GM19099 (cell line): ENCODE measurements around the gene CEMIP.

ENCODE experiments used
- POLR2A ChIP-seq: IDR thresholded peaks from 3 replicates; pipeline ENCODE4 v1.6.1; 2011; ENCODE audit warnings: low read depth; ENCODE audit not compliant: insufficient read length; ENCODE audit errors: extremely low read depth

The CEMIP gene

DNA sequence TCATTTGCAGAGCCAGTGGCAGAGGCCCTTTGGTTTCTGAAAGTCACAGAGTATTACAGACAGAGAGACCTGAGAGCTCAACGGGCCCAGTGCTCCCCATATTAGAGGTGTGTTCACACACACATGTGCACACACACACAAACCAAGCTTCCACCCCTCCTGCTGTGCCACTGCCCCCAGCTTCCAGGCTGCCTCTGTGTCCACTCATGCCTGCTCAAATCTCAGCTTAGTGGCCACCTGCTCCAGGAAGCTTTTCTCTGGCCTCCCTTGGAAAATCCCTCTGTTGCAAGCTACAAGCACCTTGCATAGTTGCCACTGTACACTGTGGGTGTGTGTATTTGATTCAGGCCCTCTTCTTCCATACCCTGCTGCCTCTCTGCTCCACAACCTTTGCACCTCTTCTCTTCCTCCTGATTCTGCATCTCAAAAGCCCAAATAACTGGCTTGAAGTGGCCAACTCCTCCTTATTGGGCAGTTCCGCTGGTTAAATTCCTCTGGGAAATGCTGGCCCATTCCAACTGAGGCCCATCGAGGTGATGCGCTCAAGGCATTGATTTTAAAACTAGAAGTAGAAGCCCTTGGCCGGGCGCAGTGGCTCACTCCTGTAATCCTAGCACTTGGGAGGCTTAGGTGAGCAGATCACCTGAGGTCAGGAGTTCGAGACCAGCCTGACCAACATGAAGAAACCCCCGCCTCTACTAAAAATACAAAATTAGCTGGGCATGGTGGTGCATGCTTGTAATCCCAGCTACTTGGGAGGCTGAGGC is 187.4 kb downstream of the CEMIP start:
- TF ChIP-seq POLR2A: no peak

DNA sequence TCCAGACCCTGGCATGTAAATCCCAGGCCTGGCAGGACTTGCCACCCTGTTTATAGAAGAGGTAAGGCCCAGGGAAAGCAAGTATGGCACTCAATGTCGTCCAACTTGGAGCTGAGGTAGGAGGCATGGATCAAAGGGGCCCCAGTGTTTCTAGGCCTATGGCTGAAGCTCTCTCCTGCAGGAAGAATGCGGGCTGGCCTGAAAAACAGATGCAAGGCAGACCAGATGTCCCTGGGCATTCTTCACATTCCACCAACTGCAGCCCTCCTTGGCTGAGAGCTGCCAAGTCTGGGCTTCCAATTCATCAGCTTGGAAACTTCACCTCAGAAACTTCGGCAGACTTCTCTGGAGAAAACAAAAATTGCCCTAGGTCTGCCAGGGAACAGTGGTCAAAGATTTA is 188.3 kb downstream of the CEMIP start:
- TF ChIP-seq POLR2A: no peak

DNA sequence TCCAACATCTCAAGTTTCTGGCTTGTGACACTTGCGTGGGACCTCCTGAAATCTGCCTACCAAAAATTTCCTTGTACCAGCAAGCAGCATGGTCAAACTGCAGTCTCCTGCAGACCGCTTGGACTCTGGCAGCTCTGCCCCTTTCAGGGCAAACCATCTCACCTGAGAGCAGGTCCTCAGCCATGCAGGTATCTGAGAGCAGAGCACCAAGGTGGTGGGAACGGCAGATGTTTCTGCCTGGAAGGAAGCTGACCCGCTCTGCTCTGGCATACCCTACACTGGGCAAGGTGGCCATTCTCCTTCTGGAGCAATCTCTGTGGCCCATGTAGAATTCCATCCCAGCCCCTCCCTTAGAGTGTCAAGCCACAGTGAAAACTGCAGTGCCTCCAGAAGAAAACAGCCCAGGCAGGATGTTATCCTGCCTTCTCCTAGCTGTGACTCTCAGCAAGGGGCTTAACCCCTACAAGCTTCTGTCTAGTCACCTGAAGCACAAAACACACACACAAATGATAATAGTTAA is 188.9 kb downstream of the CEMIP start:
- no peak for TF ChIP-seq POLR2A

- TF ChIP-seq POLR2A: no peak
Observed at GRCh38 chr15:80969316-80969715, 190.1 kb downstream of the CEMIP start.

DNA sequence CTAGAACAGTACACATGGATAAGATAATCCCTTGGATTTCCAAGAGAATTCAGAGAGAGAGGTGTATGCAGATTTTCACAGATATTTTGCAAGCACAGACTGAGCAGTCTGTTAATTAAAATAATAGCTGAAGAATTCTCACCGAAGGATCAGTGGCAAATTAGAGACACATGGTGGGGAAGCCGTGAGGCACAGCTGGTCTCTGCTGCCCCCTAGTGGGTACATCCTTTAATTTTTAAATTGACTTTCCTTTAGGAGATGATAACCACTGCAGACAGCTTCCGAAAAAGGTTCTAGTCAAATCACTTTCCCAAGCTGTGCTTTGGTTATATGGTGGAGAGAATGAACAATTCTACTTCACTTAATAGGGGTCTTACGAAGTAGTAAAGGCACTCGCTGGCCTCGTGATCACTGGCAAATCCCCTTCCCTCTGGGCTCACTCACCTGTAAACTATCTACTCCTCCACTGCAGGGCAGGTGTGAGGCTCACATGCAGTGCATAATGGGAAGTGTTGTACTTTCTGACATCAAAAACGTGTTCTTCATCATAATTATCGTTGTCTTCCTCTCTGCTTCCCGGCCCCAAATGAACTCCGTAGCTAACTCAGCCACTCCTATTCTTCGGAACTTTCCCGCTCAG is 191.0 kb downstream of the CEMIP start:
- no peak for TF ChIP-seq POLR2A

DNA sequence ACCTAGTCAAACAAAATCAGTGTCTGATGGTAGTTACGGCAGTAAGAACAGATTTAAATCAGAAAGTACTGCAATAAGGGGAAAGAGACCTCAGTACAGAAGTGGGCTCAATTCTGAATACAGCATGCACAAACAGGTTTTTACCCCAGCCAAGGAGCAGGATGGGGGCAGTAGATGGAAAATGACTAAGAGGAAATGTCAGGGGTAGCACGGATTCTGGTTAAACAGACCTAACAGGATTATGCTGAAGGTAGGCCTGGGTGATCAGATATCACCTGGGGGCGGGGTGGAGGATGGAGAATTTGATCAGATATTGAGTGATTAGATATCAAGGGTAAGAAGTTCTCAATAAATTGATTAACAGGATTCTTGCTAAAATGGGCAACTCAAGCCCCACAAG is 191.5 kb downstream of the CEMIP start:
- TF ChIP-seq POLR2A: no peak

DNA sequence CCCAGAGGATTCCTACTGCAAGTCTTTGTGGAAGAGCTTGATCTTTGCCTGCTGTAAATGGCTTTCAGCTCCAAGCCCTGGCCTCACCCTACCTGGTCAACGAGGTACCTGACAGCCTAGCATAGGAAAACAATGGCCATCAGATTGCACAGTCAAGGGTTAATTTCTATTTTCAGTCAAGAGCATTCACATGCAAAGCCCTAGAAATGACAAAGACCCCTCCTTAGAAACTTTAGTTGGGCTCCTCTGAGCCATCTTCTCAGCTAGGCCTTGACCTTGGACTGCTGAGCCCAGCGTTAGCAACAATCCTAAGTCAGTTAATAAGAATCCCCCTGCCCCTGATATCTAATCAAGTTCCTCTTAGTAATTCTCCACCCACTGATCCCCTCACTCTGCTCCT is 192.0 kb downstream of the CEMIP start:
- TF ChIP-seq POLR2A: no peak

- TF ChIP-seq POLR2A: no peak
Observed at GRCh38 chr15:80972276-80972675, 193.1 kb downstream of the CEMIP start.

- TF ChIP-seq POLR2A: no peak
Observed at GRCh38 chr15:80974914-80975313, 195.7 kb downstream of the CEMIP start.

- TF ChIP-seq POLR2A: no peak
Observed at GRCh38 chr15:80976851-80977250, 197.7 kb downstream of the CEMIP start.

DNA sequence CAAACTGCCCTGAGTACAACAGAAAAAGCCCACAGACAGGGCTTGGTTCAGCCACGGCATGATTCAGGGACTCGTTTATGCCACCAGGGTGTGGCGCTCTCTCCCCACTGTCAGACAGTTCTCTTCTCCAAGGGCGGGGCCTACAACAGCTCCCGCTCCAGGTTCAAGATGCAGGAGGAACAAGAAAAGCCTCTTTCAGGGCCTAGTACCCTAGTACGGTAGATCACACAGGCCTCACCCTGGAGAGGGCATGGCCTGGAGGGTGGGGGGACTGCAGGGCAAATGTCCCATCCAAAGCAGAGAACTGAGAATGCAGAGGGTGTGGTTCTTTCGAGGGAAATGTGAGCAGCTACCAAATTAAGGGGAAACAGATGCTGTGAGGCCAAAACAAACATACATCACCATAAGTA is 198.5 kb downstream of the CEMIP start:
- TF ChIP-seq POLR2A: no peak

DNA sequence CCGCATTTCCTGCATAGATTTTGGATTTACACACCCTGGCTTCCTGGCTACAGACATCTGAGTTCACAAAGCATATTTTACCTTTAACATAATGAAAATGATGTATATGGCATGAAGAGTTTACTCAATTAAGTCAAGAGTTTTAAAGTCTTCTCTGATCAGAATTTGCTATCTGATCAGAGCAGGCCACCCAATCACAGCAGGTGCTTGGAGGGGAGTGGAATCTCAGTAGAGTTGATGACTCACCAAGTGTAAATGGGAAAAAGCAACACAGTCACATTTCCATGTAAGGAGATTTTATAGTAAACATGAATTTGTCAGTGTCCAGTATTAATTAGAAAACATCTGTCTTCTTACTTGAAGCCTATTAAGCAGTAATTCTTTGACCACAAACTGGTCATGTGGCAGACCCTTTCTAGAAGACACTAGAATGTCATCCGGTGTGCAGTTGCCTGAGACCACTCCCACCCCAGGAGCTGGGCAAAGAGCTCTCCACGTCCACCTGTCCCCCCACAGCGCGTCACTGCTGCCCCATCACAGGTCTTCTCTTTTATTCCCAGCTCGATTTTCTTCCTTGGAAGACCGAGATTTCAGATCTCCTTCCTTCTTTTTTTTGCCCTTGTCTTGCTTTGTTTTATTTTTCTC is 199.6 kb downstream of the CEMIP start:
- no peak for TF ChIP-seq POLR2A

DNA sequence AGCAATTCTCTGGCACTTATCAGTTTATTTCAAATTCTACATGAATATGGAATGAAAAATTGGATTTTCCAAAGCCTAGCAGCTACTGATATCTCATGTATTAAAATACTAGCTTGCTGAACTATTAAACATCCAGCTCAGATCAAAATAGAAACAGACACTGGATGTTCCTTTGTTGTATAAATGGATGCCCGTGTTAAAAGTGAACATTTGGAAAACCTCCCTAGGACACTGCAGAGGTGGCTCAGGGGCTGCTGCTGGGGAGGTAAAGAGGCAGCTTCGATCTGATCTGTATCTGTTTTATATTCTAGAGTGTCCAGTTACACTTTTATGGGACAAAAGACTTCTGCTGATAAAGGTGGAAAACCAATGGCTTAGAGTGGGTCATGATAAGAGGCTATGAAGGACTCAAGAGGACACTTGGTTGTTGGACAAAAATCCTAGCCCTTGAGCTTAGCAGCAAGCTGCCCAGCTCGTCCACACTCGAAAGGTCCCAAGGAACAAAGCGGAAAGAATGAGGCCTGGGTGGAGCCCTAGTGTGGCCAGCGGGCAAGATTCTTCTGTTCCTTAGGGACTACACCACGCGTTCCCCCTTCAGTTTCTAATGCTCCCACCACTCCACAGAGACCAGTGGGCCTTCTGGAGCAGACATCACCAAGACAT is 200.5 kb downstream of the CEMIP start:
- no peak for TF ChIP-seq POLR2A

- no peak for TF ChIP-seq POLR2A
Observed at GRCh38 chr15:80982205-80982604, 203.0 kb downstream of the CEMIP start.

DNA sequence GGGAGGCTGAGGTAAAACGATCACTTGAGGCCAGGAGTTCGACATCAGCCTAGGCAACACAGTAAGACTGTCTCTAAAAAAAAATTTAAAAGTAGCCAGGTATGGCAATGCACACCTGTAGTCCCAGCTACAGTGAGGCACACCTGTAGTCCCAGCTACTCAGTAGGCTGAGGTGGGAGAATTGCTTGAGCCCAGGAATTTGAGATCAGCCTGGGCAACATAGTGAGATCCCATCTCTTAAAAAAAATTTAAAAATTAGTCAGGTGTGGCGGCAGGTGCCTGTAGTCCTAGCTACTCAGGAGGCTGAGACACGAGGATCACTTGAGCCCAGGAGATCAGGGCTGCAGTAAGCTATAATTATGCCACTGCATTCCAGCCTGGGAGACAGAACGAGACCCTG is 203.7 kb downstream of the CEMIP start:
- no peak for TF ChIP-seq POLR2A
